GM06990 (cell line): Measurements from ENCODE around the gene MAP3K5.

Source experiments
- DNase-seq: peaks from one replicate; pipeline ENCODE4 v3.0.0-alpha.2; 2011; ENCODE audit not compliant: insufficient read length; ENCODE audit errors: extremely low read depth
- H3K27me3 ChIP-seq: replicated peaks from 2 replicates; pipeline ENCODE4 v1.6.0; 2011; ENCODE audit warnings: low read length; ENCODE audit not compliant: control insufficient read depth, insufficient read depth
- H3K36me3 ChIP-seq: 2 replicates; pipeline ENCODE4 v1.5.1; 2011; ENCODE audit warnings: low read length; ENCODE audit not compliant: control insufficient read depth, insufficient read depth
- H3K4me3 ChIP-seq: replicated peaks from 2 replicates; pipeline ENCODE4 v1.5.1; 2011; ENCODE audit warnings: low read depth, mild to moderate bottlenecking, control low read depth, low read length
- TF ChIP-seq, protein P1 (sequence below): IDR thresholded peaks from 2 replicates; pipeline ENCODE4 v1.5.1; 2011; ENCODE audit warnings: low read length, control low read depth, mild to moderate bottlenecking, inconsistent platforms; ENCODE audit not compliant: insufficient read depth, poor library complexity, severe bottlenecking

The MAP3K5 gene

DNA sequence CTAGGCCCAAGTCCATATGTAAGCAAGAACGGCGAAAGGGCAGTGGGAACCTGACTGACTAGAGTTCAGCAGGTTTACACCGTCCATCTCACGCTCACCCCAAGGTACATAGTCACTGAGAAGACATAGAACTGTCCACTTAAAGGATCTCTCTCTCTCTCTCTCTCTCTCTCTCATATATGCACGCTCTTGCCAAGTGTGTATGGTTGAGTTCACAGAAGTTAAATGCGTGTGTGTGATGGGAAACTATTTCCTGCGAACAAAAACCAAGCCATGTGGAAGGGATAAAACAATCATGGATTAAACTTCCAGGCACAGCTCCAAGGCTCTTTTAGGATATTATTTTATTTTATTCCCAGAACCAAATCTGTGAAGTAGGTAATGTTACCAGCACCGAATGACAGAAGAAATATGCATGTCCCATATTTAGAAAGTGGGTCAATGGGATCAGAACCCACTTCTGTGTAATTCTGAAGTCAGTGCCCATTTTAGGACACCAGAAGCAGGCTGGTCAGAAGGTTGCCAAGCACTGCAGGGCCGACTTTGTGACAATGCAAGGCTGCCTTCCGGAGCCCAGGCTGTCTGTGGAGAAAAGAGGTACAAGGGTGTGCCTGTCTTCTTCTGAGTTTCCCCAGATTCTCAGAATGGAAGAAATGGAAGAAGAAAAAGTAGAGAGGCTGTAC, 192.8 kb downstream of the MAP3K5 start:
- H3K4me3 ChIP-seq, result no peak overlapping the region
- no peaks in the 10 kb centered on the region for H3K27me3 ChIP-seq
- DNase-seq, result no peak
- peaks cover 23% of the 10 kb centered on the region for H3K36me3 ChIP-seq
- TF ChIP-seq, protein P1, sequence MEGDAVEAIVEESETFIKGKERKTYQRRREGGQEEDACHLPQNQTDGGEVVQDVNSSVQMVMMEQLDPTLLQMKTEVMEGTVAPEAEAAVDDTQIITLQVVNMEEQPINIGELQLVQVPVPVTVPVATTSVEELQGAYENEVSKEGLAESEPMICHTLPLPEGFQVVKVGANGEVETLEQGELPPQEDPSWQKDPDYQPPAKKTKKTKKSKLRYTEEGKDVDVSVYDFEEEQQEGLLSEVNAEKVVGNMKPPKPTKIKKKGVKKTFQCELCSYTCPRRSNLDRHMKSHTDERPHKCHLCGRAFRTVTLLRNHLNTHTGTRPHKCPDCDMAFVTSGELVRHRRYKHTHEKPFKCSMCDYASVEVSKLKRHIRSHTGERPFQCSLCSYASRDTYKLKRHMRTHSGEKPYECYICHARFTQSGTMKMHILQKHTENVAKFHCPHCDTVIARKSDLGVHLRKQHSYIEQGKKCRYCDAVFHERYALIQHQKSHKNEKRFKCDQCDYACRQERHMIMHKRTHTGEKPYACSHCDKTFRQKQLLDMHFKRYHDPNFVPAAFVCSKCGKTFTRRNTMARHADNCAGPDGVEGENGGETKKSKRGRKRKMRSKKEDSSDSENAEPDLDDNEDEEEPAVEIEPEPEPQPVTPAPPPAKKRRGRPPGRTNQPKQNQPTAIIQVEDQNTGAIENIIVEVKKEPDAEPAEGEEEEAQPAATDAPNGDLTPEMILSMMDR, result no peak

DNA sequence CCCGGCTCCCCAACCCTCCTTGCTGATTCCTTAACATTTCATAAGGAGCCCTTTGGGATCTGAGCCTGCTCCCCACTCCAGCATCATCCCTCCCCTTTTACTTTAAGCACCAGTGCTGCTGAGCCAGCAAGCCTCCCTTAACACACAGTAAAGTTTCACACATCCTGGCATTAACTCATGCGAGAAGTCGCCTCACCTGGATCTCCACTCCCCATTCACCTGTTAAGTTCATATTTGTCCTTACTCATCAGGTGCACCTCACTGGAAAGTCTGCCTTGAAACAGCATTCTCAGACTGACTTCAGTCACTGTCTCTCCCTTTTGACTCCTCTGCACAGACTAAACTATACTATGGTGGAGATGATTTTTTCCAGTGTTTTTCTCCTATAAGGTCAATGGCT, 194.2 kb downstream of the MAP3K5 start:
- H3K27me3 ChIP-seq, result no peaks in the 10 kb centered on the region
- H3K4me3 ChIP-seq, result no peak overlapping the region
- peaks cover 16% of the 10 kb centered on the region for H3K36me3 ChIP-seq
- no peak for DNase-seq
- TF ChIP-seq, protein P1, result no peak

DNA sequence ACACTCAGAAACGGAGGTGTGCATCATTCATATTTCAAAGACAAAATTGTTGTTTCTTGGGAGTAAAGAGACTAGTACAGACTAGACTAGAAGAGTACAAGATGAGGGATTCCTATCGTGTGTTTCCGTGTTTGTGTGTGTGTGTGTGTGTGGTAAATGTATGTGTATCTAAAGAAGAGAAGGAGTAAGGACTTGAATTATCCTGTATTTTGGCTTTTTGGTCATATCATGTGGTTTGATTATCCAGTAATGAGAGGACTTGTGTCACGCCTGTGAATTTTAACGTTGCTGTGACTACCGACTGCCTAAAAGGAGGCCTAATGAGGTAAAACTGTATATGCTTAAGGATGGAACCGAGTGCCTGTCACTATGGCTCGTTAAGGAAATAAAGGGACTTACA, 197.6 kb downstream of the MAP3K5 start:
- no peak for DNase-seq
- TF ChIP-seq, protein P1, result no peak
- no peaks in the 10 kb centered on the region for H3K27me3 ChIP-seq
- peak overlapping the region; percentile 31; the same call in 1 of the 2 replicates for H3K4me3 ChIP-seq
- peaks cover 22% of the 10 kb centered on the region for H3K36me3 ChIP-seq

DNA sequence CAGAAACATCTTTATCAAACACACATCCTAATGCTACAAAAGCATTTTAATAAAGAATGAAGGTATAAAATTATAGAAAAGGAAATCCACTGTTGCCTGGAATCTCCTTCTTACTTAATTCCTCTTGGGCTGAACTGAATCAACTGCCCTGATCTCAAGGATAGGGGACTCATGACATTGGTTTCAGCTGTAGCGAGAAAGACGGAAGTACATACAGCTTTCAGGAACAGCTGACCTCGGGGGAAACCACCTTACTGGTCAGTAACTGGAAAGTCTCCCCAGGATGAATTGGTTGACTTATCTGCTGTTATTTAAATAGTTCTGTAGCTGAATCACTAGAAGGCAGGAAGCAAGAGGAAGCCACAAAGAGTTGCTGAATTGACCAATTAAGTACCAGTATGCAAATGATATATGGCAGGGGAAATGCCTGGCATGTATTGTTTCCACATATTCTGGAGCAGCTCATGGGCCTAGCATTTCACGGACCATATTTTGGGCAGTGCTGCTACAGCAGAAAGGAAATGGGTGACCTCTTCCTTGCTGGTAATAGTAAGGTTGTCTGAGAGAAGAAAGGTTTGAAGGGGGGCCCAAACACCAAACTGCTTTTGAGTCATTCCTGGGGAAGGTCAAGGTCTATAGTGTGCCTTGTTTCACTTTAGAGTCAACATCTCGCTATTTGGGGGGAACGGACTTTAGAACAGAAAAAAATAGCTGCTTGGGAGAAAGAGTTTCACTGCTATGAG, 198.4 kb downstream of the MAP3K5 start:
- H3K4me3 ChIP-seq, result peak overlapping the region; percentile 31
- DNase-seq, result peak; percentile 78

DNA sequence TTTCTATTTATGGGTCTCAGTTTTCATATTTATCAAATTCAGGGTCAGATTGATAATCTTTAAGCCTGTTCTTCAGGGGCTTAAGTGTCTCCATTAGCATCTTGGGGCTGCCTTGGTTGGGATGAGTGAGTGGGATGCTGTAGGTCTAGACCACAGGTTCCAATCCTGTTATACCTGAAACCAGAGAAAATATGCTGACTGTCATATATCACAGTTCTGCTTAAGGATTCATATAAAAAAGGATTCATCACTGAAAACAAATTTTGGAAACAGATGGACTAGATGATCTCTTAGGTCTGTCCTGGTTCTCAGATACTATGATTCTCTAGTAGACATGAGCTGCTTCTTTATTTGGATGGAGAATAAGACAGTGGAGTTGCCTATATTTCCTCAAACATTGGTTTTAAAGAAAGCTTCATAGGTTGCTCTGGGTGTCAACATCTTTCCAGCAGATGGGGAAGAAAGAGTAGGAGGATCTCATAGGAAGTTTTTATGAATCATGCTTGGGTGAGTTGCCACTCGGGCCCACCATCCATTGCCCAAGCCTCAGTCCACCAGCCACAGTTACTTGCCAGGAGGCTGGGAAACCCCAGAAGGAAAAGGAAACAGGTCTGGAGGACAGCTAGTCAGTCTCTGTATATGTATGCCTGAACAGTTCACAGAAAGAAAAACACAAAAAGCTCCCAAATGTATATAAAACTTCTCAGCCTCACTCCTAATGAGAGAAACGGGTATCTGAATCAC, 199.2 kb downstream of the MAP3K5 start:
- DNase-seq, result no peak

More for the DNA sequence above, 198.4 kb downstream of the MAP3K5 start:
- Histone ChIP-seq H3K27me3 (no peaks in the 10 kb centered on the region), H3K36me3 (peaks cover 28% of the 10 kb centered on the region)
- TF ChIP-seq, protein P1, result no peak

More for the DNA sequence above, 199.2 kb downstream of the MAP3K5 start:
- TF ChIP-seq, protein P1, result no peak
- H3K27me3 ChIP-seq, result no peaks in the 10 kb centered on the region
- H3K36me3 ChIP-seq, result peaks cover 31% of the 10 kb centered on the region
- H3K4me3 ChIP-seq, result no peak overlapping the region
